Kasumi-1 (cell line): Measurements from ENCODE around the gene THRB.

Experiments
- DNase-seq, 2 experiments: peaks; one replicate each; lab custom pipeline; 2025; lab: John Stamatoyannopoulos, UW

Gene THRB

DNA sequence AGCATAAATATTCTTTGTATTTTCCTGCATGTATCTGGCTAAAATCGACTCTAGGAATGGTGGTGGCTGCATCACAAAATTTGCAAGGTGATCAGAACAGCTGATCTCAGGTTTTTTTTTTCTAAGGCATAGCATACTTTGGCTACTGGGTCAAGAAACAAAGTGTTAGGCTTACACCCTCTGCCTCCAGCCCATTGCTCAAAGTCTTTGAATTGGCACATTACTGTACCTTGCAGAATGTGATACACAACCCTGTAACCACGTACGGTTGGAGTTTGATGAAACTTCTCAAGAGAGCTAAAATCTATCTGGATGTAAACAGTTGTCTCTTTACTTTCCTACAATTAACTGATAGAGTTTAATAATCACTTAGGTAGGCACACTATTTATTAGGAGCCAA, 188.1 kb downstream of the THRB start:
- DNase-seq: no peak

- DNase-seq: no peak
Observed at GRCh38 chr3:24305795-24306467, 188.7 kb downstream of the THRB start.

GRCh38 chr3:24303057-24303754, 191.4 kb downstream of the THRB start:
- no peak for DNase-seq

DNA sequence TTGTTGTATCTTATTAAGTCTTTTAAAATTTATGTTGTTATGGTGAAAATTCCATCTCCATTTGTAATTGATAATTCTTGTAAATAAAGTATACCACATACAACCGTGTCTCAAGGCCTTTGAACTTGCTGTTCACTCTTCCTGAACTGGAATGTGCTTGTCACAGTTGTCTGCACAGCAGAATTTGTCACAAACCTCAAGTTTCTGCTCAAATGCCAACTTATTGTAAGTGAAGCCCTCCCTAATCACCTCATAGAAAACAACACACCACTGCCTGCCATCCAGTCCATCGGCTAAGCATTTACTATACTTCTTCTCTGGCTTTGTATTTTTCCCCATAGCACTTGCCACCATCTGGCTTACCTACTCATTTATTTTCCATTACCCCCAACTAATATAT, 192.3 kb downstream of the THRB start:
- no peak for DNase-seq

DNA sequence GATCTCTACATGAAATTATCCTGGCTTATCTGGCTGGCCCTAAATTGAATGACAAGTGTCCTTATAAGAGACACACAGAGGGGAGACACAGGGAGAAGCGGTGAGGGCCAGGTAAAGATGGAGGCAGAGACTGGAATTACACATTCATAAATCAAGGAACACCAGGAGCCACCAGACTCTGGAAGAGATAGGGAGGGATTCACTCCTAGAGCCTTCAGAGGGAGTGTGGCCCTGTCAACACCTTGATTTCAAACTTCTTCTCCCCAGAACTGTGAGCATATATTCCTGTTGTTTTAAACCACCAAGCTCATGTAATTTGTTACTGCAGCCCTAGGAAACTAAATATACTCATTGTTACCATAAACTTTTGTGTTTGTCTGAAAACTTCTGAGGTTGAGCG, 193.7 kb downstream of the THRB start:
- no peak for DNase-seq

DNA sequence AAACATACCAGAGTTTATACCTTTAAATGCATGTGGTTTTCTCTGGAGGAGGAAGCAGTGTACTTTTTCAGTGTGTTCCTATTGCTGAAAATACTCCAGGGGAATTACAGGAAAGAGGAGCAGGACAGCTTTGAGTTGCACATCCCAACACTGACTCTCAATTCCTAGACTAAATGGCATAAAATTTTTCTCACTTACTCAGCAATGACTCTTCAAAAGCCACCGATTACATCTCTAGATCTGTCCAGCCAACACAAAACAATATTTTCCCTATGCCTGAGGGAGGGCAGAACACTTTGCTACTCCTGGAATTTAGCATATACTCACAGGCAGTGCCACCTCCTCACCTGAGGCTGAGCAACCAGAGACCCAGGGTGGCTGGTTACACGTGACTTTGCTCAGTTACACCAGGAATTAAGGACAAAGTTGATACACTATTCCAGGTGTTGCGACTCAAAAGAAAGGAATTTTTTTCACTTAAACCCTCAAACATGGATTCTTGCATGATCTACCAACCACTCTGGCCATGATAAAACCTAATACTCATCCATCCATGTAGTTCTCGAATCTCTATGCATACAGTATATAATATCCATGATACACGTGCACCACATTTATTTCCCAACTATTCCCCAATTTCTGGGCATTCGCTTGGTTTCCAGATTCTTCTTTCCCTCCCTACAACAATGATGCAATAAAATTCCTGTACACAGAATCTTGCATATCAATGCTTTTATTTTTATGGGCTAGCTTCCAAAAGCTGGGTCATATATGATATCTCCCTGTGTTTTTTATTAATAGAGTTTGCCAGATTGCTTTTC, 194.6 kb downstream of the THRB start:
- no peak for DNase-seq

DNA sequence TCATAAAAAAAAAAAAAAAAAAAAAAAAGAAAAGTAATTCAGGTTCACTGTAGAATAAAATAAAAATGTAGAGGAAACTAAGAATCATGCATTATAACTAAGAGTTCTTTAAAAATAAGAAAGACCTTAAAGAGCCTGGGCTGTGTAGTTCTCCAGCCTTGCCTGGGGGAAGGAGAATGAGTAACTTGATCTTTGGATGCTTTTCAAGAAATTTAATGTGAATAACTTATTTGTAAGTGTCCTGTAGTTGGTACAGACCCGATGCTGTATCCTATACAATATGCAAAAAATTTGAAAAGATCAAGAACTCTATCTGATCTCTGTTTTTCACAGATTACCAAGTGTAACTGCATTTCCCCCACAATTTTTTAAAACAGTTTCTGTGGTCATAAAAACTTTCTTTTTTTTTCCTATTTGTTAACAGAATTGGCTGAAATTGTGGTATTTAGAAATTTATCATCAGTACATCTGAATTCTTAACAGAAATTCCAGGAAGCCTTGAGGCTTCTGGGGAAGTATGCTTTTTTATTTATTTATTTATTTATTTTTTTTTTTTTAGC, 195.3 kb downstream of the THRB start:
- no peak for DNase-seq

DNA sequence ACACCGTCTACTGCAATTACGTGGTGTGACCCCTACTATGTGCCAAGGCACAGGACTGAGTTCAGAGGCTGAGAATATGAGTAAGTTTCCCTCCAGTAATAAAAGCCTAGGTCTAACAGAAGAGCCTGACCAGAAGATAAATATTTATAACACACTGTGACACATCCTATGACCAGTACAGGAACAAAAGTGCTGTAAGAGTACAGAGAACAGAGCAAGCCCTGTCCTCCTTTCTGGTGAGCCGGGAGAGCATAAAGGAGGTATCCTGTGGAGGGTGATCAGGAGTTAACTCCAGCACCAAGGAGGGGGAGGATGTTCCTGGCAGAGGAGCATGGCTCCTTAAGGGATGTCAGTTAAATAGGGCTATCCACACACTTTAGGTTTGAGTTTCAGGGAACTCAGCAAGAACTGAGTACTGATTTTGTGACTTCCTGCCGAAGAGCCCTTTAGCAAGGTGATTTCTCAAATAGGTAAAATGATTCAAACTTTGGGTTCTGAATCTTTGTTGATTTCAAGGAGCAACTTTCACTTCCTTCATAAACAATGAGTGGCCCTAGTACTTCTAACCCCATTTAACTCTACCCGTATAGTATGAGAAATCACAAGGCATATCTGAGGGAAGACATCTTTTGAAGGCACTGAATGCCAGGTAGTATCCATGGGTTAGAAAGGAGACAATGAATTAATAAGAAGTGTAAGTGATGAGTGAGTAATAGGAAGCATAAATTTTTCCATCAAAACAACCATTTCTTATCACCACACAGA, 198.0 kb downstream of the THRB start:
- DNase-seq: no peak

DNA sequence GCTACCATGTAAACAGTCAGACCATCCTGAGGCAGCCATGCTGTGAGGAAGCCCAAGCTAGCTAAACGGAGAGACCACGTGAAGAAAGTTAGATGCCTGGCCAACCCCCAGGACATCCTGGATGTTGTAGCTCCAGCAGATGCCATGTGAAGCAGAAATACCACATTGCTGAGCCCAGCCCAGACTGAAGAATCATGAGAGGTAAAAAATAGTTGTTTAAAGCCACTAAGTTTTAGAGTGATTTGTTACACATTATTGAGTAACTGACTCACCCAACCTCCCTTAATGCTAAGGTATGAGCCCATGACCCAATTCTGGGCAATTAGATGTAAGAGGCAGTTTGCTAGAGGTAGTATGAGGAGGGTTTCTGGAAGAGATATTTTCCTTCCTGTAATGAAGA, 200.5 kb downstream of the THRB start:
- no peak for DNase-seq

- no peak for DNase-seq
Observed at GRCh38 chr3:24291646-24292045, 203.0 kb downstream of the THRB start.

GRCh38 chr3:24290596-24290995, 204.1 kb downstream of the THRB start:
- no peak for DNase-seq

- no peak for DNase-seq
Observed at GRCh38 chr3:24288496-24289236, 206.0 kb downstream of the THRB start.

- DNase-seq: no peak
Observed at GRCh38 chr3:24287755-24288450, 206.7 kb downstream of the THRB start.

- DNase-seq: no peak
Observed at GRCh38 chr3:24286405-24286804, 208.2 kb downstream of the THRB start.

- DNase-seq: no peak
Observed at GRCh38 chr3:24278543-24278942, 216.1 kb downstream of the THRB start.

GRCh38 chr3:24273491-24273890, 221.2 kb downstream of the THRB start:
- DNase-seq: no peak

GRCh38 chr3:24272875-24273274, 221.8 kb downstream of the THRB start:
- DNase-seq: no peak

- no peak for DNase-seq
Observed at GRCh38 chr3:24272408-24272807, 222.2 kb downstream of the THRB start.

DNA sequence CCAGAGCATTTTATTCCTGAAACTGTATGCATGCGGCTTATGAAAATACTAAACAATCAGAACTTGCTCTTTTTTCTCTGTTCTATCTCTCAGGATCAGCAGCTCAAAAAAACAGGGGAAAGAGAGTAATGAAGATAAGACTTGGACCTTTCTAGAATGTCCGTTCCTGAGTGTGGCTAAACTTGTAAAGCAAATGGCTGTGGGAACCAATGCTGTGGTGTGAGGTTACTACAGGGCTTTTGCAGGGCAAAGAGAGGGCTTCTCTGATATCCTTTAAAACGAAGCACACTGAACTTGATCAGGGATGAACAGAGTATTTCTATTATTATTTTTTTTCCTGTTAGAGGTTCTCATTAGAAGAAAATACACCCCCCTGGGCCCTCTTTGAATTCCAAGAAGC, 223.4 kb downstream of the THRB start:
- no peak for DNase-seq

- DNase-seq: no peak
Observed at GRCh38 chr3:24270744-24271143, 223.9 kb downstream of the THRB start.
